Gastrocnemius medialis (tissue), 4 donors: ENCODE measurements around the gene AK5.

Source experiments
- CTCF ChIP-seq, 5 experiments: fragments of 450-650 bp in 3 of 5; fragments of 200-600 bp in 2 of 5; sonication (generic) in 2 of 5; IDR thresholded peaks in 4 of 5; conservative IDR thresholded peaks in 1 of 5; 1 replicate in 4 of 5; 2 replicates in 1 of 5; pipeline ENCODE4 v1.5.1; 2016 to 2019; ENCODE audit warnings: antibody characterized with exemption in 5 of 5, mild to moderate bottlenecking in 3 of 5, moderate library complexity in 3 of 5
- POLR2A ChIP-seq, 2 donors: fragments of 450-650 bp; IDR thresholded peaks; one replicate each; pipeline ENCODE4 v1.6.1; 2017; ENCODE audit warnings: antibody characterized with exemption in 2 of 2, mild to moderate bottlenecking in 2 of 2, moderate library complexity in 2 of 2

GRCh38 chr1:77316006-77316405 is 34.2 kb downstream of the AK5 start:
- no peak for TF ChIP-seq POLR2A (IDR thresholded peaks at IDR 0.05)
- no peak for TF ChIP-seq CTCF (IDR thresholded peaks at IDR 0.05 in 4 of 5, conservative IDR thresholded peaks at IDR 0.05 in 1 of 5)
